Neural cell (in vitro differentiated cells): ENCODE measurements around the gene SEMA6A. TPM values are rescaled to one million over a fixed set of nuclear protein-coding genes. Genes with fewer than 3 reads are reported as not detected.

ENCODE experiments used
- H2AFZ ChIP-seq: fragments of 200-600, 300-800 bp; sonication (generic), shearing (Covaris generic); 2 replicates; pipeline ENCODE4 v1.6.0; 2014; ENCODE audit warnings: low read depth, mild to moderate bottlenecking, antibody characterized with exemption, low read length, moderate library complexity
- H3F3A ChIP-seq: fragments of 200-600 bp; shearing (Covaris generic); 2 replicates; pipeline ENCODE4 v1.6.1; 2016; ENCODE audit warnings: mild to moderate bottlenecking, moderate library complexity, mixed read lengths, antibody characterized with exemption, low read length; ENCODE audit not compliant: insufficient read depth, poor library complexity, severe bottlenecking
- H3K27ac ChIP-seq: fragments of 200-600, 300-800 bp; sonication (generic), shearing (Covaris generic); 2 replicates; pipeline ENCODE4 v1.5.1; 2014; ENCODE audit warnings: mild to moderate bottlenecking, low read length, moderate library complexity
- H3K27me3 ChIP-seq: fragments of 300-800, 200-600 bp; sonication (generic), shearing (Covaris generic); 2 replicates; pipeline ENCODE4 v1.6.0; 2014; ENCODE audit warnings: mild to moderate bottlenecking, low read depth, low read length, moderate library complexity; ENCODE audit not compliant: insufficient read depth
- H3K36me3 ChIP-seq: fragments of 300-800, 200-600 bp; sonication (generic), shearing (Covaris generic); 2 replicates; pipeline ENCODE4 v1.5.1; 2014; ENCODE audit warnings: mild to moderate bottlenecking, antibody characterized with exemption, low read length, moderate library complexity; ENCODE audit not compliant: insufficient read depth
- H3K4me2 ChIP-seq: fragments of 300-800, 200-600 bp; sonication (generic), shearing (Covaris generic); 2 replicates; pipeline ENCODE4 v1.6.0; 2014; ENCODE audit warnings: mild to moderate bottlenecking, low read length
- H3K4me3 ChIP-seq: fragments of 300-800, 200-600 bp; sonication (generic), shearing (Covaris generic); 2 replicates; pipeline ENCODE4 v1.5.1; 2014; ENCODE audit warnings: mild to moderate bottlenecking, low read length, moderate library complexity
- H3K79me2 ChIP-seq: fragments of 200-600 bp; shearing (Covaris generic); replicated peaks from 2 replicates; pipeline ENCODE4 v1.6.0; 2014; ENCODE audit warnings: mild to moderate bottlenecking, low read length, moderate library complexity; ENCODE audit not compliant: insufficient read depth
- H3K9ac ChIP-seq: fragments of 300-800, 200-600 bp; sonication (generic), shearing (Covaris generic); 2 replicates; pipeline ENCODE4 v1.6.1; 2016; ENCODE audit warnings: mild to moderate bottlenecking, low read length, mixed read lengths
- H3K9me2 ChIP-seq: fragments of 200-600 bp; shearing (Covaris generic); 2 replicates; pipeline ENCODE4 v1.6.1; 2016; ENCODE audit warnings: mild to moderate bottlenecking, low read length, mixed read lengths; ENCODE audit not compliant: insufficient read depth
- H3K9me3 ChIP-seq: fragments of 200-600, 300-800 bp; sonication (generic), shearing (Covaris generic); 2 replicates; pipeline ENCODE4 v1.6.1; 2016; ENCODE audit warnings: mild to moderate bottlenecking, mixed run types, low read length, moderate library complexity, mixed read lengths
- H4K20me1 ChIP-seq: fragments of 200-600 bp; shearing (Covaris generic); 2 replicates; pipeline ENCODE4 v1.6.1; 2016; ENCODE audit warnings: mild to moderate bottlenecking, mixed run types; ENCODE audit not compliant: insufficient read depth
- EP300 ChIP-seq: fragments of 450-650 bp; conservative IDR thresholded peaks from 2 replicates; pipeline ENCODE4 v1.6.1; 2014; ENCODE audit warnings: antibody characterized with exemption, mild to moderate bottlenecking, moderate library complexity; ENCODE audit not compliant: poor library complexity, severe bottlenecking
- EZH2 ChIP-seq: fragments of 200-600, 300-800 bp; shearing (Covaris generic), sonication (generic); IDR thresholded peaks from 2 replicates; pipeline ENCODE4 v1.6.1; 2014; ENCODE audit warnings: antibody characterized with exemption, low read length, borderline replicate concordance, mild to moderate bottlenecking; ENCODE audit not compliant: insufficient read depth, poor library complexity, severe bottlenecking
- MXI1 ChIP-seq: fragments of 450-650 bp; conservative IDR thresholded peaks from 2 replicates; pipeline ENCODE4 v1.6.1; 2014; ENCODE audit warnings: antibody characterized with exemption, mild to moderate bottlenecking; ENCODE audit not compliant: poor library complexity, severe bottlenecking
- POLR2AphosphoS5 ChIP-seq: IDR thresholded peaks from 2 replicates; pipeline ENCODE4 v1.6.1; 2012
- RAD21 ChIP-seq: fragments of 450-650 bp; conservative IDR thresholded peaks from 2 replicates; pipeline ENCODE4 v1.6.1; 2014; ENCODE audit warnings: antibody characterized with exemption, mild to moderate bottlenecking, moderate library complexity
- SMC3 ChIP-seq: fragments of 450-650 bp; conservative IDR thresholded peaks from 2 replicates; pipeline ENCODE4 v1.6.1; 2014; ENCODE audit warnings: antibody characterized with exemption, mild to moderate bottlenecking, moderate library complexity; ENCODE audit not compliant: poor library complexity
- TAF1 ChIP-seq: IDR thresholded peaks from 2 replicates; pipeline ENCODE4 v1.6.1; 2012; ENCODE audit warnings: low read depth
- polyA plus RNA-seq: library from polyadenylated mRNA; depleted of rRNA; stranded (reverse); fragments of >200 nt; gene quantifications from 2 replicates; pipeline ENCODE4 v1.2.3, GENCODE V29; 2014
- TF ChIP-seq, protein P1 (sequence below): fragments of 450-650 bp; IDR thresholded peaks from 2 replicates; pipeline ENCODE4 v1.5.1; 2014; ENCODE audit warnings: antibody characterized with exemption, mild to moderate bottlenecking, moderate library complexity; ENCODE audit not compliant: poor library complexity, severe bottlenecking
- TF ChIP-seq, protein P2 (sequence below): IDR thresholded peaks from 2 replicates; pipeline ENCODE4 v1.6.1; 2012; ENCODE audit warnings: borderline replicate concordance

The SEMA6A gene
- polyA plus RNA-seq, 1 donor from 2014 or later, result 6.5 TPM

DNA sequence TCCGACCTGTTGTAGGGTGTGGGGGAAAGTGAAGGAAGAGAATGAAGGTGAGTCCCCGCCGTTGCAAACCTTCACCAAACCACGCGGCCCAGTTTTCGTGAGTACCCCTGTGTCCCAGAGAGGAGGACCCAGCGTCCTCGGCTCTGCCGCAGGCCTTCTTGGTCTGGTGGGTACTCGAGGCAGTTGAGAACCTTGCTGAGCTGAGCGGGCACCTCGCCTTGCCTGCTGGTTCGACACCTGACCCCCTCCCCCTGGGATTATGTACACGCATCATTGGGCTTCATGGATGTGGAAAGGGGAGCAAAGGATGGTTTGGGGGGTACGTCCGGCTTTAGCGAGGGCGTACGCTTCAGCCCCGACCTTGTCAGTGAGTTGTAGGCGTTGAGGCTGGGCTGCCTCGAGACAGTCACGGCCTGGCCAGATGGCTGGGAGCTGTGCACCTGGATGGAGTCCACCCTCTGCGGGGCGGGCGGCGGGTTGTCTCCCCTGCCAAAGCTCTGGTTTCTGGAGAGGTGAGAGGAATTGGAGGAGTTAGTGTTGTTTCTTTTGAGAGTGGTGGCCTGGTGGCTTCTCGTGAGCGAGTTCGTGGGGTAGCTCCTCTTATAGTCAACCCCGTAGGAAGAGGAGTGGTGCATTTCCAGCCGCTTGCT lies 128.1 kb downstream of the SEMA6A start:
- H3K36me3 ChIP-seq, result no peaks in the 10 kb centered on the region
- no peak overlapping the region for H3K9ac ChIP-seq
- no peak overlapping the region for H3K27ac ChIP-seq
- no peak overlapping the region for H3K4me2 ChIP-seq
- no peak overlapping the region for H3K4me3 ChIP-seq
- H4K20me1 ChIP-seq, result no peaks in the 10 kb centered on the region
- H3K9me3 ChIP-seq, result no peaks in the 10 kb centered on the region
- peaks cover 7% of the 10 kb centered on the region for H3F3A ChIP-seq
- TF ChIP-seq POLR2AphosphoS5 (no peak), EZH2 (no peak), MXI1 (no peak), EP300 (no peak), SMC3 (no peak), RAD21 (no peak), TAF1 (no peak)
- TF ChIP-seq, protein P1, sequence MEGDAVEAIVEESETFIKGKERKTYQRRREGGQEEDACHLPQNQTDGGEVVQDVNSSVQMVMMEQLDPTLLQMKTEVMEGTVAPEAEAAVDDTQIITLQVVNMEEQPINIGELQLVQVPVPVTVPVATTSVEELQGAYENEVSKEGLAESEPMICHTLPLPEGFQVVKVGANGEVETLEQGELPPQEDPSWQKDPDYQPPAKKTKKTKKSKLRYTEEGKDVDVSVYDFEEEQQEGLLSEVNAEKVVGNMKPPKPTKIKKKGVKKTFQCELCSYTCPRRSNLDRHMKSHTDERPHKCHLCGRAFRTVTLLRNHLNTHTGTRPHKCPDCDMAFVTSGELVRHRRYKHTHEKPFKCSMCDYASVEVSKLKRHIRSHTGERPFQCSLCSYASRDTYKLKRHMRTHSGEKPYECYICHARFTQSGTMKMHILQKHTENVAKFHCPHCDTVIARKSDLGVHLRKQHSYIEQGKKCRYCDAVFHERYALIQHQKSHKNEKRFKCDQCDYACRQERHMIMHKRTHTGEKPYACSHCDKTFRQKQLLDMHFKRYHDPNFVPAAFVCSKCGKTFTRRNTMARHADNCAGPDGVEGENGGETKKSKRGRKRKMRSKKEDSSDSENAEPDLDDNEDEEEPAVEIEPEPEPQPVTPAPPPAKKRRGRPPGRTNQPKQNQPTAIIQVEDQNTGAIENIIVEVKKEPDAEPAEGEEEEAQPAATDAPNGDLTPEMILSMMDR, result no peak
- TF ChIP-seq, protein P2, sequence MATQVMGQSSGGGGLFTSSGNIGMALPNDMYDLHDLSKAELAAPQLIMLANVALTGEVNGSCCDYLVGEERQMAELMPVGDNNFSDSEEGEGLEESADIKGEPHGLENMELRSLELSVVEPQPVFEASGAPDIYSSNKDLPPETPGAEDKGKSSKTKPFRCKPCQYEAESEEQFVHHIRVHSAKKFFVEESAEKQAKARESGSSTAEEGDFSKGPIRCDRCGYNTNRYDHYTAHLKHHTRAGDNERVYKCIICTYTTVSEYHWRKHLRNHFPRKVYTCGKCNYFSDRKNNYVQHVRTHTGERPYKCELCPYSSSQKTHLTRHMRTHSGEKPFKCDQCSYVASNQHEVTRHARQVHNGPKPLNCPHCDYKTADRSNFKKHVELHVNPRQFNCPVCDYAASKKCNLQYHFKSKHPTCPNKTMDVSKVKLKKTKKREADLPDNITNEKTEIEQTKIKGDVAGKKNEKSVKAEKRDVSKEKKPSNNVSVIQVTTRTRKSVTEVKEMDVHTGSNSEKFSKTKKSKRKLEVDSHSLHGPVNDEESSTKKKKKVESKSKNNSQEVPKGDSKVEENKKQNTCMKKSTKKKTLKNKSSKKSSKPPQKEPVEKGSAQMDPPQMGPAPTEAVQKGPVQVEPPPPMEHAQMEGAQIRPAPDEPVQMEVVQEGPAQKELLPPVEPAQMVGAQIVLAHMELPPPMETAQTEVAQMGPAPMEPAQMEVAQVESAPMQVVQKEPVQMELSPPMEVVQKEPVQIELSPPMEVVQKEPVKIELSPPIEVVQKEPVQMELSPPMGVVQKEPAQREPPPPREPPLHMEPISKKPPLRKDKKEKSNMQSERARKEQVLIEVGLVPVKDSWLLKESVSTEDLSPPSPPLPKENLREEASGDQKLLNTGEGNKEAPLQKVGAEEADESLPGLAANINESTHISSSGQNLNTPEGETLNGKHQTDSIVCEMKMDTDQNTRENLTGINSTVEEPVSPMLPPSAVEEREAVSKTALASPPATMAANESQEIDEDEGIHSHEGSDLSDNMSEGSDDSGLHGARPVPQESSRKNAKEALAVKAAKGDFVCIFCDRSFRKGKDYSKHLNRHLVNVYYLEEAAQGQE, result no peak
- H3K27me3 ChIP-seq, result no peaks in the 10 kb centered on the region
- no peaks in the 10 kb centered on the region for H3K9me2 ChIP-seq
- H2AFZ ChIP-seq, result no peak overlapping the region
- H3K79me2 ChIP-seq, result no peaks in the 10 kb centered on the region

DNA sequence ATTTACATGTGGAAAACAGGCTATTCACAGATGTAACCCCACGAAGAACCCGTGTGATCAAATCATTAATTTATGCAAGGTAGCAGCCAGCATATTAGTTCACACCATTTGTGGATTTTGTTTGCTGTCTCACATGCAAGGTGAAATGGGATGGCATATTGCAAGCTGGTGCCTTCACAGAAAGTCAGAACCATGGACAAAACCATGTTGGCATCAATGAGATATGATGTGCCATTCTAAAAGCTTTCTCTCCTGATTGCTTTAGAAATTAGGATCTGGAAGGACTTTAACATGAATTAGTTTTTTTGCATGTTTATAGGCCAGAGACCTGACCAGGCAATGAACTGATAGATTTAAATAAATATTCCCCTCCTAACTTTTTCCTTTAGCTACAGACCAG lies 129.3 kb downstream of the SEMA6A start:
- H2AFZ ChIP-seq, result no peak overlapping the region
- no peaks in the 10 kb centered on the region for H3K9me2 ChIP-seq
- no peaks in the 10 kb centered on the region for H3K36me3 ChIP-seq
- H3K4me3 ChIP-seq, result no peak overlapping the region
- H3K79me2 ChIP-seq, result no peaks in the 10 kb centered on the region
- H3K4me2 ChIP-seq, result no peak overlapping the region
- H3K27ac ChIP-seq, result no peak overlapping the region
- TF ChIP-seq POLR2AphosphoS5 (no peak), TAF1 (no peak), RAD21 (no peak)
- TF ChIP-seq, protein P2, result no peak
- no peaks in the 10 kb centered on the region for H3K27me3 ChIP-seq
- no peak overlapping the region for H3K9ac ChIP-seq
- peaks cover 4% of the 10 kb centered on the region for H3F3A ChIP-seq
- H3K9me3 ChIP-seq, result no peaks in the 10 kb centered on the region
- no peaks in the 10 kb centered on the region for H4K20me1 ChIP-seq
